Heart left ventricle (tissue), 16 donors: ENCODE results near the gene ZNF169. TPM values are rescaled to one million over a fixed set of nuclear protein-coding genes. Genes with fewer than 3 reads are reported as not detected.
"Not testable (repeated sequence)": the region's sequence is repeated elsewhere in the genome, so short reads cannot be mapped to it uniquely, and the experiment has no call there.

Experiments
- ATAC-seq, 4 donors: fragments of 200-7000 bp; cut with Tn5 transposase; one replicate each; pipeline ENCODE4 v1.9.1; 2020 to 2022; ENCODE audit warnings: moderate library complexity in 4 of 4, mild to moderate bottlenecking in 3 of 4, moderate number of reproducible peaks in 1 of 4
- DNase-seq, 5 donors: peaks; one replicate each; pipeline ENCODE4 v3.0.0-alpha.2; 2020
- H3K27ac ChIP-seq, 12 donors: fragments of 200-600 bp; sonication (generic) in 4 of 12; one replicate each; pipeline versions ENCODE4 v1.5.0 to v1.8.0; 2016 to 2022; ENCODE audit warnings: mild to moderate bottlenecking in 2 of 12
- H3K27me3 ChIP-seq, 9 donors: fragments of 200-600 bp; sonication (generic) in 2 of 9; one replicate each; pipeline versions ENCODE4 v1.5.1 to v1.8.0; 2016 to 2022; ENCODE audit warnings: mild to moderate bottlenecking in 3 of 9
- H3K36me3 ChIP-seq, 9 donors: fragments of 200-600 bp; sonication (generic) in 2 of 9; one replicate each; pipeline versions ENCODE4 v1.5.0 to v1.8.0; 2018 to 2022; ENCODE audit warnings: mild to moderate bottlenecking in 2 of 9
- H3K4me1 ChIP-seq, 12 donors: fragments of 200-600 bp; sonication (generic) in 4 of 12; one replicate each; pipeline versions ENCODE4 v1.5.0 to v1.8.0; 2016 to 2022; ENCODE audit warnings: mild to moderate bottlenecking in 3 of 12
- H3K4me3 ChIP-seq, 12 donors: fragments of 200-600 bp; sonication (generic) in 4 of 12; one replicate each; pipeline versions ENCODE4 v1.5.0 to v1.8.0; 2017 to 2022; ENCODE audit warnings: mild to moderate bottlenecking in 9 of 12, moderate library complexity in 4 of 12
- H3K9me3 ChIP-seq, 12 donors: fragments of 200-600 bp; sonication (generic) in 4 of 12; one replicate each; pipeline versions ENCODE4 v1.5.0 to v1.8.0; 2016 to 2022; ENCODE audit warnings: mild to moderate bottlenecking in 1 of 12
- WGBS, 4 donors: extraction: QIAGEN DNeasy Blood & Tissue Kit in 2 of 4; methylation state at CpG; one replicate each; pipeline versions ENCODE4 v1.1.5 to v1.1.7; 2013 to 2018; 5-methylcytosine and 5-hydroxymethylcytosine counted together
- intact Hi-C, 10 donors: fragments of 100-400 bp; cut with DNase I; formaldehyde crosslinking; loops; one replicate each; pipeline versions ENCODE4 v1.11.1 to v1.14.2; 2022
- polyA plus RNA-seq, 2 donors: library from polyadenylated mRNA; stranded (reverse); fragments of 200-250 nt; gene quantifications; one replicate each; pipeline ENCODE4 v1.2.3, GENCODE V29; 2013
- total RNA-seq, 9 donors: library from RNA; depleted of rRNA in 2 of 9; stranded (reverse); fragments of >200 nt in 2 of 9; fragmentation: NEBNext Ultra II Directional in 3 of 9; extraction: Animal tissue kit (Norgen Biotek cat#: 25700) in 3 of 9; gene quantifications; one replicate each; pipeline versions ENCODE4 v1.1.0 to v1.2.4, GENCODE V29; 2016 to 2023
- donor health status: ischemic (EF 13 %, LVEDD 7.1; RV severe dilation, severe dysfunction).
- donor health status: healthy with polysubstance abuse.
- donor health status: DM: no; HTN: yes; CAD: no.
- donor health status: DM: no; HTN: no; CAD: no.
- donor health status: ischemic (EF 25% LVEDD 6.9; RV normal size, moderate dysfunction).
- donor health status: ischemic (EF 25% LVEDD 5.7; RV mildly dilated, moderate dysfunction).
- donor health status: healthy.
- donor health status: DM: yes; HTN: yes; CAD: no.
- donor health status: ischemic (EF 35%, LVEDD 5.7; RV mildly dilated, moderate dysfunction).
- donor health status: nonischemic (EF 11% LVEDD 7.7; RV severe dilation, severe dysfunction).
- donor health status: DM: yes; HTN: yes; CAD: no.
- donor health status: PGD.
- donor health status: ischemic (EF 29% LVEDD 5.4; RV normal size, mild dysfunction).
- donor health status: nonischemic (EF 23%, LVEDD 6.1; RV moderate dilation, normal function).

Gene ZNF169
- total and polyA plus RNA-seq, 11 donors, result 0.99 to 8.7 (median 1.9) TPM

DNA sequence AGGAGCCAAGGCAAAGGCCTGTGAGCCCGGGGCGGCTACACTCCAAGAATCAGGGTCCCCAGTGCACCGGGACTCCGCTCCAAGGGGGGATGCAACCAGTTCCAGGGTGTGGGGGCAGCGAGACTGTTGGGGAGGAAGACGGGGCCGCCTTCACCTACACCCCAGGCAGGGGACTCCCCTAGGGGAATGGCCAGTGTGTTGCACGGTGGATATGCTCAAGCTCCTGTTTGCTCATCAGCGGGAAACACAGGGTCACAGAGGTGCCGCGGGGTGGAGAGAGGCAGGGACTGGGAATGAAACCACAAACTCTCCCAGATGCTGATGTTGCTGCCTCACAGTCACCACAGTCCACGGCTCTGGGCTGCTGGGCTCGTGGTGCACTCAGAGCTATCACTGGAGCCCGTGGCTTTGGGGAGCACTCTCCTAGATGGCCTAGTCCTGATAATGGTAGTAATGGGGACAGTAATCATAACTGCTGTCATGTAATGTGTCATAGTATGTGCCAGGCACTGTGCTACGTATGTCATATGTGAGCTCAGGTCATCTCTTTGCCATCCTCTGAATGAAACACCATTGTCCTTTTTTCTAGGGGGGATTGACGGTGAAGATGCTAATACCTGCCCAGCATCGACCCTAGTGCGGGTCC lies 64.2 kb downstream of the ZNF169 start:
- H3K36me3 ChIP-seq, DNase-seq, intact Hi-C loops, H3K27ac ChIP-seq, ATAC-seq, H3K27me3 ChIP-seq, H3K4me3 ChIP-seq, H3K9me3 ChIP-seq, H3K4me1 ChIP-seq: not testable (repeated sequence)
- 67 to 89% (median 82%) methylated on average over 4 to 15 of the region's 18 CpGs for WGBS, 4 donors

DNA sequence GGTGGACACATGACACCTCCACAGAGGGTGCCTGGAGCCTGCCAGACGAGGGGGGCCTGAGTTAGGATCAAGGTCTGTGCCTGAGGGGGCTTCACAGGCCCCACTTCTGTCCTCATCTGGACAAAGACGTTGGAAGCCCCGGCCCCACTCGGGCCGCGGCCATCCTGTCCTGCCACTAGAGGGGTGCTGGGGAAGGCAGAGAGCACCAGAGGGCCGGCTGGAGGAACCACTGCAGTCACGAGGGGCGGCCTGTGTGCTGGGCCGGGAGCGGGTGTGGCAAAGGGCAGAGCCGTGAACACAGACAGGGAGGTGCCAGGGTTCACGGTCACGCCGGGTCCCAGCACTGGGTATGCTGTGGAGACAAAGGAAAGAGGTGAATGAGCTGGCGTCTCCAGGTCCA lies 66.5 kb downstream of the ZNF169 start:
- H3K27me3 ChIP-seq, intact Hi-C loops, ATAC-seq, H3K27ac ChIP-seq, H3K4me1 ChIP-seq, DNase-seq, H3K36me3 ChIP-seq, H3K9me3 ChIP-seq, H3K4me3 ChIP-seq: not testable (repeated sequence)
- WGBS, 4 donors, result 75 to 87% (median 84%) methylated on average over 10 to 15 of the region's 16 CpGs

- H3K9me3 ChIP-seq, ATAC-seq, H3K36me3 ChIP-seq, H3K27me3 ChIP-seq, H3K4me3 ChIP-seq, intact Hi-C loops, H3K27ac ChIP-seq, DNase-seq, H3K4me1 ChIP-seq: not testable (repeated sequence)
- 60 to 95% (median 87%) methylated on average over 1 to 2 of the region's 5 CpGs; no CpG with 5 or more reads in 1 of the 4 donors for WGBS, 4 donors
These were observed 69.4 kb downstream of the ZNF169 start, which contains the start of gene NUTM2F for GRCh38 chr9:94328544-94328943. Gene NUTM2F, minus strand, starts transcription at chr9:94328644. Its CDS starts 21 bp downstream, at chr9:94328623.

DNA sequence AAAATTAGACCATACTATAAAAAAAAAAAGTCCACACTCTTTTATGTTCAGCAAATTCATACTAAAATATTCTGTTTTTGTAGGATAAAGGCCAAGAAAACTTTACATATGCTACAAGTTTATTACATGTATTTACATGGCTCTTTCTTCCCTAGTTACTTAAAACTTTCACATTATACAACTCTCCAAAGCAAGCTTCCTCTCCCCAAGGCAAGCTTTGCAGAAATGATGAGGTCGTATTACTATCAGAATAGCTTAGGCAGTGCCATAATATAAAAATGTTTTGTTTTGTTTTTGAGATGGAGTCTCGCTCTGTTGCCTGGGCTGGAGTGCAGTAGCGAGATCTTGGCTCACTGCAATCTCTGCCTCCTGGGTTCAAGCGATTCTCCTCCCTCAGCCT lies 77.3 kb downstream of the ZNF169 start:
- DNase-seq, H3K9me3 ChIP-seq, H3K4me1 ChIP-seq, H3K27ac ChIP-seq, H3K4me3 ChIP-seq, ATAC-seq, intact Hi-C loops, H3K36me3 ChIP-seq, H3K27me3 ChIP-seq: not testable (repeated sequence)
- WGBS, 4 donors, result 86 to 93% (median 90%) methylated on average over 4 of the region's 4 CpGs

- H3K4me3 ChIP-seq, H3K27ac ChIP-seq, intact Hi-C loops, H3K36me3 ChIP-seq, ATAC-seq, H3K4me1 ChIP-seq, H3K9me3 ChIP-seq, H3K27me3 ChIP-seq, DNase-seq: not testable (repeated sequence)
- WGBS, 4 donors, result 56 to 68% (median 59%) methylated on average over 7 of the region's 7 CpGs
These were observed 79.6 kb downstream of the ZNF169 start for GRCh38 chr9:94338723-94339122.

DNA sequence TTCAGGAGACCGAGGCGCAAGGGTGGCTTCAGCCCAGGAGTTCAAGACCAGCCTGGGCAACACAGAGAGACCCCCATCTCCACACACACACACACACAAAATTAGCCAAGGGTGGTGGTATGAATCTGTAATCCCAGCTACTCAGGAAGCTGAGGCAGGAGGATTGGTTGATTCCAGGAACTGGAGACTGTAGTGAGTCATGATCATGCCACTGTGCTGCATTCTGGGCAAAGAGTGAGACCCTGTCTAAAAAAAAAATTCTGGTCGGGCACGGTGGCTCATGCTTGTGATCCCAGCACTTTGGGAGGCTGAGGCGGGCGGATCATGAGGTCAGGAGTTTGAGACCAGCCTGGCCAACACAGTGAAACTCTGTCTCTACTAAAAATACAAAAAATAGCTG lies 80.6 kb downstream of the ZNF169 start:
- H3K27me3 ChIP-seq, H3K4me3 ChIP-seq, H3K4me1 ChIP-seq, H3K9me3 ChIP-seq, H3K27ac ChIP-seq, DNase-seq, ATAC-seq, H3K36me3 ChIP-seq, intact Hi-C loops: not testable (repeated sequence)
- 92 to 100% (median 95%) methylated on average over 6 of the region's 6 CpGs for WGBS, 4 donors

DNA sequence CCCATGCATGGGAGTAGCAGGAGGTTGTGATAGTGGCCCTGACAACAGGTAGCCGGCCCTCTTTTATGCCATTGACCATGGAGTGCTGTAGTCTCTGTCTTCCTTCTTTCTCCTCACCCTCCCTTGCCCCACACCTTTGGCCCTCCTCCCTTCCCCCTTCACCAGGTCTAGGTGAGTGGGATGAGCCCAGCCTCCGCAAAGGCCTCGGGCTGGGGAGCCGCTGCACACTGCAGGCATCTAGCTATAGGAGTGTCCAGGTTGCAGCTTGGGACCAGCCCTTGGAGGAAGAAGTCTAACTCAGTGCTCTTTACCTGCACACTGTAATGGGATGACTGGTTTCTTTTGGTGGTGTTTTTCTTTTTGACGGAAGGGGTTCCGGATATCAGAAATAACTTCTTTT lies 81.7 kb downstream of the ZNF169 start:
- H3K4me3 ChIP-seq, H3K27me3 ChIP-seq, H3K4me1 ChIP-seq, H3K36me3 ChIP-seq, H3K27ac ChIP-seq, ATAC-seq, intact Hi-C loops, H3K9me3 ChIP-seq, DNase-seq: not testable (repeated sequence)
- 91 to 99% (median 95%) methylated on average over 2 to 5 of the region's 6 CpGs for WGBS, 4 donors

DNA sequence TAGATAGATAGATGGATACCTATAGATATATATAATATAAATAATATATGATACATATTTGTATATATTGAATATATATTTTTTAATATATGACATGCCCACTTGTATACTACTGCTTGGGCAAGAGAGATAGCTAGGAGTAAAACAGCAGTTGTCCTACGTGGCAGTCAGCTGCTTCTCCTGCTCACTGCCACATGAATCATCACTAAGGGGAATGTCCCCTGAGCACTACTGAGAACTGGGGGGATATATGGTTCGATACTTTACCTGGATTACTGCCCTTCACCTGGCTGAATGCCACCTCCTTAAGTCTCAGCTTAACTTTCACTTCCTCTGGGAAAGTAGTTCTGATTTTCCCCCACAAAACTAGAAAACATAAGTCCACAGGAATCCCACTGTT lies 82.6 kb downstream of the ZNF169 start:
- DNase-seq, intact Hi-C loops, ATAC-seq, H3K4me3 ChIP-seq, H3K27ac ChIP-seq, H3K27me3 ChIP-seq, H3K9me3 ChIP-seq, H3K36me3 ChIP-seq, H3K4me1 ChIP-seq: not testable (repeated sequence)
- 81 to 88% (median 82%) methylated on average over 2 of the region's 2 CpGs; no CpG with 5 or more reads in 1 of the 4 donors for WGBS, 4 donors

- ATAC-seq, result not testable (repeated sequence)
These were observed 88.4 kb downstream of the ZNF169 start for GRCh38 chr9:94347451-94347850.

DNA sequence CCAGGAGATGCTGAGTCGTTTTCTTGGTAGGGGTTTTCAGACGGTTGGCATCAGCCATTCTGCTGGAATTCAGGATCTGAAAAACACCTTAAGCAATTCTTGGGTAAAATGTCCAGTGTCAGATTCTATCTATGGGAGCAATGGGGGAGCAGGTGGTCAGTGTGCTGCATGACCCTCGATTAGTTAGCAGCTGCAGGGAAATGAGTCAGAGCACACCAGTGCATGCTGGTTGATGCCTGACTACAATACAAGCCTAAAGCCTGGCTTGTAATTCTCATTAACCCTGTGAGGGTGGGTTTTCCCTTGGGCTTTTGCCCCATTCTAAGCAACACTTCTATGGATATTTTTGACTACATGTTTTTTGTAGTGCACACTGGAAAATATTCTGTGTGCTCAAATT lies 89.7 kb downstream of the ZNF169 start:
- H3K9me3 ChIP-seq, H3K36me3 ChIP-seq, ATAC-seq, H3K4me1 ChIP-seq, intact Hi-C loops, DNase-seq, H3K27me3 ChIP-seq, H3K4me3 ChIP-seq, H3K27ac ChIP-seq: not testable (repeated sequence)
- WGBS, 4 donors, result no CpG with 5 or more reads among the region's 3 CpGs

More at GRCh38 chr9:94347451-94347850, 88.4 kb downstream of the ZNF169 start:
- intact Hi-C loops, DNase-seq, H3K9me3 ChIP-seq, H3K4me1 ChIP-seq, H3K4me3 ChIP-seq, H3K36me3 ChIP-seq, H3K27me3 ChIP-seq, H3K27ac ChIP-seq: not testable (repeated sequence)
- 87 to 96% (median 94%) methylated on average over 12 to 16 of the region's 16 CpGs for WGBS, 4 donors
